T-helper 1 cell treated with Interleukin-12 subunit alpha and Interleukin-12 subunit beta and Interleukin-4 antibody, amounts not matched to agents 30 μg/mL and 1 μg/mL, for 36 hours (primary cell): ENCODE data around the gene COBLL1.

Source experiments
- H3K27ac Mint-ChIP-seq: one replicate; pipeline ENCODE4 v1.8.0; 2021; ENCODE audit warnings: mild to moderate bottlenecking, mixed read lengths
- H3K27me3 Mint-ChIP-seq: one replicate; pipeline ENCODE4 v1.8.0; 2021; ENCODE audit warnings: low read depth, mixed read lengths
- H3K36me3 Mint-ChIP-seq: one replicate; pipeline ENCODE4 v1.8.0; 2021; ENCODE audit warnings: low read depth, mixed read lengths
- H3K4me1 Mint-ChIP-seq: one replicate; pipeline ENCODE4 v1.8.0; 2021; ENCODE audit warnings: low read depth, mixed read lengths
- H3K4me3 Mint-ChIP-seq: one replicate; pipeline ENCODE4 v1.8.0; 2021; ENCODE audit warnings: mild to moderate bottlenecking, moderate library complexity, mixed read lengths
- H3K9me3 Mint-ChIP-seq: one replicate; pipeline ENCODE4 v1.8.0; 2021; ENCODE audit warnings: mixed read lengths

Gene COBLL1

GRCh38 chr2:164696634-164697033 is 145.0 kb downstream of the COBLL1 start:
- Mint-ChIP-seq H3K27ac (no peak overlapping the region), H3K36me3 (no peaks in the 10 kb centered on the region), H3K9me3 (no peaks in the 10 kb centered on the region), H3K4me3 (no peak overlapping the region), H3K27me3 (no peaks in the 10 kb centered on the region), H3K4me1 (no peaks in the 10 kb centered on the region)

DNA sequence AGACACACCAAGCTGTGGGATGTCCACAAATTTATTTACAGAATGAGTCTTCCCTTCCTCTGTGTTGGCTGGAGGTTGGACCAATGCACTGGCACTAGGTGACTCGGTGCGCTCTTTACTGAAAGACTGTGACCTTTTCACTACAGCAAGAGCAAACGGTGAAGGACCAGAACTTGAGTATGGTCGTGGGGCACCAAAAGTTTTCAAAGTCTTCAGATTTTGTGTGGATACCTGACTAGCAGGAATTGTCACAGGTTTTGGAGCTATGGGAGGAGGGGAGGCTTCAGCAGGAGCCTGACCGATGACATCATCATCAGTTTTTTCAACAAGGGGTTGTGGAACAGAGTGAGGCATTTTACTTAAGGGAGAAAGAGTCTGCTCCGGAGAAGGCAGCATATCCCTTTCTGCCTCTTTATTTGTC is 147.3 kb downstream of the COBLL1 start:
- H3K4me3 Mint-ChIP-seq, result no peak overlapping the region
- no peaks in the 10 kb centered on the region for H3K4me1 Mint-ChIP-seq
- H3K27ac Mint-ChIP-seq, result no peak overlapping the region
- H3K27me3 Mint-ChIP-seq, result no peaks in the 10 kb centered on the region
- no peaks in the 10 kb centered on the region for H3K9me3 Mint-ChIP-seq
- H3K36me3 Mint-ChIP-seq, result no peaks in the 10 kb centered on the region

GRCh38 chr2:164693834-164694233 is 147.8 kb downstream of the COBLL1 start:
- Mint-ChIP-seq H3K4me1 (no peaks in the 10 kb centered on the region), H3K27ac (no peak overlapping the region)

GRCh38 chr2:164693390-164693789 is 148.2 kb downstream of the COBLL1 start:
- H3K36me3 Mint-ChIP-seq, result no peaks in the 10 kb centered on the region
- no peaks in the 10 kb centered on the region for H3K9me3 Mint-ChIP-seq
- H3K27ac Mint-ChIP-seq, result no peak overlapping the region
- no peak overlapping the region for H3K4me3 Mint-ChIP-seq
- no peaks in the 10 kb centered on the region for H3K4me1 Mint-ChIP-seq
- no peaks in the 10 kb centered on the region for H3K27me3 Mint-ChIP-seq

More at GRCh38 chr2:164693834-164694233, 147.8 kb downstream of the COBLL1 start:
- Mint-ChIP-seq H3K27me3 (no peaks in the 10 kb centered on the region), H3K9me3 (no peaks in the 10 kb centered on the region), H3K36me3 (no peaks in the 10 kb centered on the region), H3K4me3 (no peak overlapping the region)

- no peak overlapping the region for H3K27ac Mint-ChIP-seq
- H3K27me3 Mint-ChIP-seq, result no peaks in the 10 kb centered on the region
- no peaks in the 10 kb centered on the region for H3K9me3 Mint-ChIP-seq
- H3K4me3 Mint-ChIP-seq, result no peak overlapping the region
- no peaks in the 10 kb centered on the region for H3K4me1 Mint-ChIP-seq
- H3K36me3 Mint-ChIP-seq, result no peaks in the 10 kb centered on the region
Observed at GRCh38 chr2:164692958-164693357, 148.7 kb downstream of the COBLL1 start.

DNA sequence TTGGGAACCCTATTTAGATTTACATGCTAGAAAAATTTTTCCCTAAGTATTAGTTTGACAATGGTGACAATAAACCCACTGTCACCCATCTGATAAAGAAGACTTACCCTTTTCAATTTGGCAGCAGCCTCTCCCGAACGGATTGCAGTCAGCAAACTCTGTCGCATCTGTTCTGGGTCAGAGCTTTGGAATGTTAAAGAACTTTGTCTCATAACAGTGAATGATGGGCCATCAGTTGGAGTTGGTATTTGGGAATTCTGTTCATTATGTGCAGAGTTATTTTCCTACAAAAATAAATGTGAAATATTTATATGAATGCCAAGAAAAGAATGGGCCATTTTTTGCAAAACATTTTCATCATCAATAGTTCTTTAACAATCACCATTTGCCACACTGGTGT is 149.5 kb downstream of the COBLL1 start:
- Mint-ChIP-seq H3K4me3 (no peak overlapping the region), H3K36me3 (no peaks in the 10 kb centered on the region), H3K27me3 (no peaks in the 10 kb centered on the region), H3K9me3 (no peaks in the 10 kb centered on the region), H3K4me1 (no peaks in the 10 kb centered on the region), H3K27ac (no peak overlapping the region)

GRCh38 chr2:164691346-164691887 is 150.2 kb downstream of the COBLL1 start:
- Mint-ChIP-seq H3K4me1 (no peaks in the 10 kb centered on the region), H3K4me3 (no peak overlapping the region), H3K36me3 (no peaks in the 10 kb centered on the region), H3K27me3 (no peaks in the 10 kb centered on the region), H3K27ac (no peak overlapping the region), H3K9me3 (no peaks in the 10 kb centered on the region)

DNA sequence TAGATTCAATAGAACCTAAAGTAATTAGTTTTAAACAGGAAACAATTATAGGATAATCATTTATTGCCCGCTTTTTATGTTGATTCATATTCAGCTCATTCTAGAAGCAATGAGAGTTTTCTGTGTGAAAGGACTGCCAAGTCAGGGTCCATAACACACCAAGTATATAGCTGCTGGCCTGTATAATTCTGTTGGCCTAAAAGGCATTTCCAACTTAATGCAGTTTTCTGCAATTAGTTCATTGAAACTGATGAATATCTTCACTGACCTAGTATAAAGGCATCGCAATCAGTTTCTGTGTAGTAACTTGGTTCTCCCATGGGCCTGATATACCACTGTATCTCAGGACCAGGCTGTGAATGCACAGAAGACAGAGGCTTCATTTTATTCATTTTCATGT is 151.3 kb downstream of the COBLL1 start:
- Mint-ChIP-seq H3K9me3 (no peaks in the 10 kb centered on the region), H3K36me3 (no peaks in the 10 kb centered on the region), H3K4me3 (no peak overlapping the region), H3K4me1 (no peaks in the 10 kb centered on the region), H3K27me3 (no peaks in the 10 kb centered on the region), H3K27ac (no peak overlapping the region)

DNA sequence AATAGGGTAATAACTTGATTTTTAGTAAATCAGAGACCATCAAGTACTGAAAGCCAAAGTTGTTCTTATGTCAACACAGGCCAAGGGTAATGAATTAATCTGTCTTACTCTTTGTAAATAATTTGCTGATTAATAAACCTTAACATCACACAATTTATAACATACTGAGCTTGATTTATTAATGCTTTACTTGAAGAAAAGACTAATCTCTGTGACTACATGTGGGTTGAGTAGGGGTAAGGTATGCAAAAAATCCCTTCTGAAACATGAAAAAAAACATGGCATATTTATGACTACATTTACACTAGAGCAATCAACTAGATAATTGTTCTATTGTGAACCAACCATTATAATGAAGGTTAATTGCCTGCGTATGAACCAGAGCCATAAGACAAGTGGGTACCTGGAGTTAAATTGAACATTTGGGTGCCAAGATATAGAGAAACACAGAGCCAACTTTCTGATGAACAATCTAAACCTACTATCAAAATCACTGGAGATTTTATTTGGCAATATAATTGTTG is 152.7 kb downstream of the COBLL1 start:
- H3K27ac Mint-ChIP-seq, result no peak overlapping the region

GRCh38 chr2:164681009-164681408 is 160.6 kb downstream of the COBLL1 start:
- H3K36me3 Mint-ChIP-seq, result no peaks in the 10 kb centered on the region
- H3K27ac Mint-ChIP-seq, result no peak overlapping the region
- H3K4me1 Mint-ChIP-seq, result no peaks in the 10 kb centered on the region
- H3K27me3 Mint-ChIP-seq, result no peaks in the 10 kb centered on the region
- H3K4me3 Mint-ChIP-seq, result no peak overlapping the region
- no peaks in the 10 kb centered on the region for H3K9me3 Mint-ChIP-seq

More for the DNA sequence above, 152.7 kb downstream of the COBLL1 start:
- H3K27me3 Mint-ChIP-seq, result no peaks in the 10 kb centered on the region
- H3K9me3 Mint-ChIP-seq, result no peaks in the 10 kb centered on the region
- no peak overlapping the region for H3K4me3 Mint-ChIP-seq
- no peaks in the 10 kb centered on the region for H3K4me1 Mint-ChIP-seq
- no peaks in the 10 kb centered on the region for H3K36me3 Mint-ChIP-seq

- Mint-ChIP-seq H3K4me3 (no peak overlapping the region), H3K9me3 (no peaks in the 10 kb centered on the region), H3K36me3 (no peaks in the 10 kb centered on the region), H3K27me3 (no peaks in the 10 kb centered on the region), H3K27ac (no peak overlapping the region), H3K4me1 (no peaks in the 10 kb centered on the region)
Observed at GRCh38 chr2:164678631-164679149, 162.9 kb downstream of the COBLL1 start.

GRCh38 chr2:164677733-164678132 is 163.9 kb downstream of the COBLL1 start:
- Mint-ChIP-seq H3K4me3 (no peak overlapping the region), H3K9me3 (no peaks in the 10 kb centered on the region), H3K27me3 (no peaks in the 10 kb centered on the region), H3K27ac (no peak overlapping the region), H3K36me3 (no peaks in the 10 kb centered on the region), H3K4me1 (no peaks in the 10 kb centered on the region)

DNA sequence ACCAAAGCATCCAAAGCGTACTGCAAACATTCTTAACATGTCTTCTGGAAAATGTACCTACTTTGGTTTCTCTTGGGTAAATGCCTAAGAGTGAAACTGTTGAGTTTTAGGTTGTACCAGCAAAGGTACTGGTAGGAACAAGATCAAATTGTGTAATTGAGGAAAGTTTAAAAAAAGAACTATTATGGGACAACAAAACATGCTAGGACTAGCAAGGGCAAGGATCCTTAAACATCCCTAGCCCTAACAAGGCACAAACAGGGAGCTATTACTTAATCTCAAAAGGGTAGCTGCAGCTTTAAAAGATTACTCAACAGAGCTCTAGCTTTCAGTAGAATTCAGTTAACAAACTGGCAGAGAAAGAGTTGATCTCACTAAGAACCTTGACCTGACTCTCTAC is 164.4 kb downstream of the COBLL1 start:
- no peaks in the 10 kb centered on the region for H3K36me3 Mint-ChIP-seq
- no peaks in the 10 kb centered on the region for H3K27me3 Mint-ChIP-seq
- no peak overlapping the region for H3K27ac Mint-ChIP-seq
- H3K9me3 Mint-ChIP-seq, result no peaks in the 10 kb centered on the region
- no peaks in the 10 kb centered on the region for H3K4me1 Mint-ChIP-seq
- H3K4me3 Mint-ChIP-seq, result no peak overlapping the region

GRCh38 chr2:164675687-164676086 is 165.9 kb downstream of the COBLL1 start:
- H3K9me3 Mint-ChIP-seq, result no peaks in the 10 kb centered on the region
- no peaks in the 10 kb centered on the region for H3K36me3 Mint-ChIP-seq
- no peak overlapping the region for H3K4me3 Mint-ChIP-seq
- no peaks in the 10 kb centered on the region for H3K4me1 Mint-ChIP-seq
- H3K27me3 Mint-ChIP-seq, result no peaks in the 10 kb centered on the region
- H3K27ac Mint-ChIP-seq, result no peak overlapping the region

DNA sequence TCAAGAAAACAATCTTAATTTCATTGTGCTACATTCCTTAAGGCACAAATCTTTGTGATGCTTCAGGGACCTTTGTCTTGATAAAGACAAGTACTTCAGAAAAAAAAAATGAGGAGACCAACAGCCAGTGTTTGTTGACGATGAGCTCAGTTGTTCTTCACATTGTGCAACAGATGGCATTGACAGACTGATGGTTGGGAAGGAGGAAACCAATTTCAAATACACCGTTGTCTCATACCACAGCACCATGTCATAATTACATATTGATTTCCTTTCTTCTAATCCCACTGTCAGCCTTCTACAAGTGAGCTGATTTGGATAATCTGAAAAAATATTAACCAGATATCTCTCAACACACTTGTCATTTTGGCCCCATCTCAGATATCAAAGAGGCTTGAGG is 166.6 kb downstream of the COBLL1 start:
- Mint-ChIP-seq H3K27ac (no peak overlapping the region), H3K36me3 (no peaks in the 10 kb centered on the region), H3K4me3 (no peak overlapping the region), H3K27me3 (no peaks in the 10 kb centered on the region), H3K4me1 (no peaks in the 10 kb centered on the region), H3K9me3 (no peaks in the 10 kb centered on the region)
